MV-4-11 (cell line): ENCODE measurements around the gene SYTL2.

Experiments used
- DNase-seq: peaks from one replicate; lab custom pipeline; 2025; lab: John Stamatoyannopoulos, UW

SYTL2 gene

GRCh38 chr11:85652786-85653447 lies 158.0 kb downstream of the SYTL2 start:
- DNase-seq, result peak; percentile 71

- DNase-seq, result no peak
Measured at GRCh38 chr11:85651118-85651517, 159.8 kb downstream of the SYTL2 start.

GRCh38 chr11:85647604-85648299 lies 163.2 kb downstream of the SYTL2 start, which contains the start of gene TMEM126A:
Gene TMEM126A, plus strand, starts transcription at chr11:85647967. Its CDS starts 2,289 bp downstream, at chr11:85650256.
- peak; percentile 73 for DNase-seq

GRCh38 chr11:85647078-85647477 lies 163.9 kb downstream of the SYTL2 start:
- no peak for DNase-seq
